Ammon's horn (tissue), 1 donor: ENCODE measurements around the gene OSBPL5.

Source experiments
- DNase-seq: peaks from one replicate; pipeline ENCODE4 v3.0.0-alpha.2; 2016; ENCODE audit warnings: low spot score

Gene OSBPL5

DNA sequence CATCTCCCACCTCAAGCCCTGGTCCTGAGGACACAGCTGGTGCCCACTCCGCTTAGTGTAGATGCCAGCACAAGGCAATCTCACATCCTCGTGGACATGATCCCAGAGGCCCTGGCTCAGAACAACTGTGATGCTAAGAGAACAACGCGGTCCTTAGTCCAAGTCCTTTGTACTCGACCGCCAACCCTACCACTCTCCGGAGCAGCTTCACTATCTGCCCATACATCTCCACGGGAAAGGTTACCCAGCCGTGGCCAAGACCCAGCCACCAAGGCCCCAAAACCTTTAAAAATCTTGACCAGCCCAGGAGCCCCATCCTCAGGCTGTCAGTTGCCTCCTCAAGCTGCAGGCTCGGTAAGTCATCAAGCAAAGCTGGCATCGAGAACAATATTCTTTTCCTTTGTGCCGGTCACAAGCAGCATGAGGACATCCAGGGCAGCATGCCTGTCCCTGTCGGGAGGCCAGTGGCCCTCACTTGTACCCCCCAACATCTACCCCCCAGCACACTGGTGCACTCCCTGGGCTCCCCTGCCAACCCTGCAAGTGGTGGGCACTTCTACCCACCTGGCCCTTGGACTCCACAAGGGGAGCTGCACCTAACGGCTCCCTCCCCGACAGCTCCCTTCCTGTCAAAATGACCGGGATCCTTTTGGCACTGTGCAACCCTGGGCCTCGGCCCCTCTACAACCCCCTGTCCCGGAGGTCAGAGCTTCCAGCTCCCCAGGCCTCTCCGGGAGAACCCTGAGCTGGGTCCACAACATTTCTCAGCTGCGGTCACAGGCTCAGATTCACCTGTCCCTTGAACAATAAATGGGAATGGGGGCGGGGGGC lies 2.5 kb downstream of the OSBPL5 start:
- DNase-seq = peak; percentile 74

DNA sequence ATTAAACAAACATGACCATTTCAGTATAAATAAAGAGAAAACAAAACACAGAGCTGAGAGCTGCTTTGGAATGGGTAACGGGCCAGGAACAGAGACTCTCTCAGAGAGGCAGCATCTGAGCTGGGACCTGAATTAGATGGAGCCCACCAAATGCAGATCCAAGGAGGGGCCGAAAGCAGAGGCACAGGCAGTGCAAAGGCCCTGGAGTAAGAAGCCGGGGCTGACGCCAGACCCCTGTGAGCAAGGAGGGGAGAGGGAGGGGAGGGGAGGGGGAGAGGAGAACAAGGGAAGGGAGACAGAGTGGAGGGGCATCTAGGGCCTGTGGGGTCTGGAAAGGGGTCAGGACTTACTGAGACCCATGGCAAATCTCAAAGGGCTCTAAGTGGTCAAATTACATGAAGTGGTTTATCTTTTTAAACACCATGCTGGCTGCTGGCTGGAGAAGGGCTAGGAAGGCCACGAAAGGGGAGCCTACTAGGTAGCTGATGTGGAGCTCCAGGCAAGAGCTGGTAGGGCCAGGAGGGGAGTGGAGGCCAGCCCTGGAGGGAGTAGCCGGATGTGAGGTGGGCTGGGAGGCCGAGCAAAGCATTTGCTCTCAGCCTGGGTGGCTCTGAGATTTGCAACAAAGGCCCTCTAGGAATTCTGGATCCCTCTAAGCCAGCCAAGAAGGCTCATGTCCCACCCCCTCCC lies 3.2 kb downstream of the OSBPL5 start:
- DNase-seq = no peak

DNA sequence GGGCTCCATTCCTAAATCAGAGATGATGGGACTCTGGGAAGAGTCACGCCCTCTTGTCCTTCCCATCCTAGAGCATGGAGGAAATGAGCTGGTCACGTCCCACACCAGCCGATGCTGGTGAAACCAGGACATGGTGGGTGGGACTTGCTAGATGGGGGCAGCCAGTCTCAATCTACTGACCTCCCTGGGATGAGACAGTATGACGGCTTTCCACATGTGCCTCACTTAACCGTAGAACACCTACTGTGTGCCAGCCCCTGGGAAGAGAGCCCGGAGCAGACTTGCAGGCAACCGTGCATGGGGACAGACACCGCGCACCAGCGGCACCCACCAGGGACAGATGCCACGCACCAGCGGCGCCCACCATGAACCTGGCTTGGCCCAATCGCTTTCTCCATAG lies 3.8 kb downstream of the OSBPL5 start:
- DNase-seq = no peak

GRCh38 chr11:3160252-3161031 lies 4.7 kb downstream of the OSBPL5 start:
- peak; percentile 95 for DNase-seq

- DNase-seq = no peak
These were observed 5.6 kb downstream of the OSBPL5 start for GRCh38 chr11:3159296-3160190.

- no peak for DNase-seq
These were observed 6.3 kb downstream of the OSBPL5 start for GRCh38 chr11:3158821-3159220.

DNA sequence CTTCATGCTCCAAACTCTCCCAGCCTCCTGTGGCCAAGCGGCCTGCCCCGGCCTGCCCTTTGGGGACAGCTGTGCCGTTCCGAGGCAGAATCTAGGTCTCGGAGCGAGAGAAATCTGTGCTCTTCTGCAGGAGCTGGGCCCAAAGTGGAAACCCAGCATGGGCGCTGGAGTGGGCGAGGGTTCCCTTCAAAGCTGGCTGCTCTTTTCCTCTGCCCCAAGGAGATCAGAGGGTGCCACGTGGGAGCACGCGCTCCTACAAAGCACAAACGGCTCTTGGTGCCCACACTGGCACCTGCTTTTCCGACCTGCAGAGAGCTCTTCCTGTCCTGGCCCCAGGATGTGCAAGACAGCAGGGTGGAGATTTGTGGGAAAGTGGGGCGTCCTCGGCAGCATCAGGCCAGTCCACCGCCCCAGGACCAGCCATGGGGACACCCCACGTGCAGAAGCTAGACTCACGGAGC lies 6.9 kb downstream of the OSBPL5 start:
- no peak for DNase-seq

DNA sequence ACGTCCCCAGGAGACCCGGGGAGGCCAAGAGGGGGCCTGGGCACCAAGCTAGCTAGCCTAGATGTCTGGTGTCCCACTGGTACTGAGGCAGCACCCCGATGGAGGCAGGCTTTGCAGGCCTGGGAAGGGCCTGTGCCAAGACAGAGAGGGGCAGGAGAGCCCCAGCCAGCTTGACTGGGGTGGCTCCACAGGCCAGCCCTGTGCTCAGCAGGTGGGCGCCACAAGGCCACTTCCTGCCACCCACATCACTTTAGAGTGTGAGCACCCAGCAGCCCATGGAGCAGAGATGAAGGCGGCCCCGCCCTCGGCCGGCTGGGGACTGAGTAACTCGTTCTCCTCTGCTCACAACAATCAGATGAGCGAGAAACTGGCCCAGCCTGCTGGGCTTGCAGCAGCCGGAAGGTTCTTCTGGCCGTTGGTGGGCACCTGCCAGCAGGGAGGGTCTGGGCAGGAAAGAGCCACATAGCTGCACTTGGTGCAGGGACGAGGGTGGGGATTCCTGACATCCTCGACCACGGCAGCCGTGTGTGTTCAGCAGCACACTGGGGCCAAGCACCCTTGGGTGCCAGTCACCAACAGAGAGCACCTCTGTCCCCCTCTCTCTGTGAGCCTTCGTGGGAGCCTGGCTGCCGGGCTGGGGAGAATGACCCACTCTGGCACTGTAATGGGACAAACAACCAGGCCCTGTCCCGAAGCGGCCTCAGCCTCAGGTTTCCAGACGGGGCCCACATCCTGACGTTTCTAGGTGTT lies 7.6 kb downstream of the OSBPL5 start:
- DNase-seq = no peak

DNA sequence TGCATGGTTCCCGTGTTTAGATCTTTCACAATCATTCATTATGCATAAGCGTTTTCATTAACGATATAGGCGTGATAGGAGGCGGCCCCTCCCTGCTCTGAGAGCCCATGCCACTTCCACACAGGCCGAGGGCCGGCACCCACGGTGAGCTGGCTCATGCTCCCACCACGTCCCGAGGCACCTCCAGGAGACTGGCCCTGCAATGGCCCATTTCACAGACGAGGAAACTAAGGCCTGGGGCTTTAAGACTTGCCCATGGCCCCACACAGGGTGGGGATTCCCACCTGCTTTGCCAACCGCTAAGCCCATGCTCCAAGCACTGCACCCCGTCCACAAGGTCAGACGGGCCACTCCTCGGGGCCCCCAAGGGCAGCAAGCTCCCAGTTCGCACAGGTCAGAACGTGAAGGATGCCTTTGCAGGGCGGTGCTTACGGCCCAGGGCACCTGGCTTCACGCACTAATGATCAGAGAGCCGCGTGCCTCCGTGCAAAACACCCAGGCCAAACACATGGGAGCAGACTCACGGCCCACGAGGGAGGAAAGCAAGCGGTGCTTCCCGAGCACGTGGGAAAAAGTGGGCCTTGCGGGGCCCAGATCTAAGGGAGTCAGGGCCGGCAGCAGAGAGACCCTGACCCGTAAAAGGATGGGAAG lies 8.3 kb downstream of the OSBPL5 start:
- no peak for DNase-seq

GRCh38 chr11:3156282-3156660 lies 8.8 kb downstream of the OSBPL5 start:
- DNase-seq = no peak

DNA sequence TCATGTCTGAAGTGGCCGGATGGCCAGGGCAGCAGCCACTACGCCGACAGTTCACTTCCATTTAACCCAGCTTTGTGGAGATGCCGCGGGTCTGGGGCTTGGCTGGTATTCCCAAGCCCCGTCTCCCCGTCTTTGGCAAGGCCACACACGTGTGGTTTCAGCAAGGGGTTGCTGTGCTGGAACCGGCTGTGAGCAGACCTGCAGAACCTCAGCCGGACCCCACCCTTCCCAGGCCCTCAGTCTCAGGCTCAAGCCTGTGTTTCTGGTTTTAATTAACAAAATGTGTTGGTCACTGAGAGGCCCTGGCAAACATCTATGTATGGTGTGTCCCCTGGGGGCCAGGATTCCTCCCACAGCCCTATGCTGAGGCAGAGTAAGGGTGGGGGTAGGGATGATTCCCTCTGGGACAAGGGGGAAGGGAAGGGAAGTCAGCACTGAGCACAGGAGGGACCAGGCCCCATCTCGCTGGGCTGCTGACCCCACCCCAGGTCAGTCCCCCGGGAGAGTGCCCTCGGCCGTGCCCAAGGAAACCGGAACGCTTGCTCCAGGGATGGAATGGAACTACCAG lies 9.3 kb downstream of the OSBPL5 start:
- no peak for DNase-seq

DNA sequence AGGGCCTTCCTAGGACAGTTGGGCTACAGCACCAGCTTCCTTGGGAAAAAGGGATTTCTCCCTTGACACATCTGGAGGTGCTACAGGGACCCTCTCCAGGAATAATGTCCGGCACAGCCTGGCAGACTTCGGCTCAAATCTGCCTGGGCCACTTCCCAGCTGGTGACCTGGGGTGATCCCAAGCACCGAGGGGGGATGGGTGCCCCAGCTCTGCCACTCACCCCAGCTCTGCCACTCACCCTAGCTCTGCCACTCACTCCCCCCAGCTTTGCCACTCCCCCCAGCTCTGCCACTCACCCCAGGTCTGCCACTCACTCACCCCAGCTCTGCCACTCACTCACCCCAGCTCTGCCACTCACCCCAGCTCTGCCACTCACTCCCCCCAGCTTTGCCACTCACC lies 9.9 kb downstream of the OSBPL5 start:
- no peak for DNase-seq

DNA sequence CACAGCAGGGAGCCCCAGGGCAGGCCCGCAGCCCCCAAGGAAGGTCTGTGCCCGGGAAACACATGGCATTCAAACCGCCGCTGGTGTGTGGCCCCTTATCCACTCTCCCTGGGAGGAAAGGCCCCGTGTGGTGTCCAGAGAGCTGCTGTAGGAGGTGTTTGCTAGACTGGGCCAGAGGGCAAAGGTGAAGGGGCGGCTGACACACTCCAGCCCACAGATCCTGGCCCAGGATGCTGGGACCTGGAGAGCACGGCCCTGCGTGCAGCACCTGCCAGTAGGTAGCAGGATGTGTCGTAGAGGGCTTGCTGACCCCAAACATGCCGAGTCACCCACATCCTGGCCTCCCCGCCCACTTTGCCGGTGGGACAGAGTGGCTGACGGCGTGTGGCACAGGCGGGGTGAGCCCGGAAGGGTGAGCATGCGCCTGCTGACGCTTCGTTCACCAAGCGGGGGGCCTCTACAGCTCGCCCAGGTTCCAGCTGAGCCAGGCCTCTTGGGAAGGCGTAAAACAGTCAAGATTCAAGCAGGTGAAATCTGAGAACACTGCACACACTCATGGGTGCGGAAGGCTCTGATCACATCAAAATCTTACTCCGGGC lies 11.0 kb downstream of the OSBPL5 start:
- no peak for DNase-seq

DNA sequence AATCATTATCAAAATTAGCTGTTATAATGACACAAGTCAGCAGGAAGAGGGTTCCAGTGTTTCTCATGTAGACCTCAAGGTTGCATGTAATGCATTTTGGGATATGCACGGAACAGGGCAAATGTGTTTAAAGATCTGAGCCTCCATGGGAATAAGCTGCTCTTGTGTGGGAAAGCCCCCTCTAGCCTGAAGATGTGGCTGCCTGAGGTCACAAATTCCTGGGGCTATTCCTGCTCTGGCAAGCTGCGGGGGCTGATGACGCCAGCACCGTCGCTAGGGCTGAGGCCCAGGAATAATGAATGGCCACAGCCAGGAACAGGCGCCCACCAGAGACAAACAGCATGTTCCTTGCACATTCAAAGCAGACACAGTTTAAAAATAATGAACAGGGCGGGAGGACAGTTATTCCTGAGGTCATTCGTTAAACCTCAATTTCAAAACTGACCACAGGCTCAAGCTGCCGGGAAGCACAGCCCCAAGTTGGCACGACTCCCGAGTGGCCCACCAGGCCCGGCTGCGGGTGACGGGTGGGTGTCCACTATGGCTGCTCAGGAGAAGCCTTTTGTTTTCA lies 11.7 kb downstream of the OSBPL5 start:
- peak; percentile 52 for DNase-seq

DNA sequence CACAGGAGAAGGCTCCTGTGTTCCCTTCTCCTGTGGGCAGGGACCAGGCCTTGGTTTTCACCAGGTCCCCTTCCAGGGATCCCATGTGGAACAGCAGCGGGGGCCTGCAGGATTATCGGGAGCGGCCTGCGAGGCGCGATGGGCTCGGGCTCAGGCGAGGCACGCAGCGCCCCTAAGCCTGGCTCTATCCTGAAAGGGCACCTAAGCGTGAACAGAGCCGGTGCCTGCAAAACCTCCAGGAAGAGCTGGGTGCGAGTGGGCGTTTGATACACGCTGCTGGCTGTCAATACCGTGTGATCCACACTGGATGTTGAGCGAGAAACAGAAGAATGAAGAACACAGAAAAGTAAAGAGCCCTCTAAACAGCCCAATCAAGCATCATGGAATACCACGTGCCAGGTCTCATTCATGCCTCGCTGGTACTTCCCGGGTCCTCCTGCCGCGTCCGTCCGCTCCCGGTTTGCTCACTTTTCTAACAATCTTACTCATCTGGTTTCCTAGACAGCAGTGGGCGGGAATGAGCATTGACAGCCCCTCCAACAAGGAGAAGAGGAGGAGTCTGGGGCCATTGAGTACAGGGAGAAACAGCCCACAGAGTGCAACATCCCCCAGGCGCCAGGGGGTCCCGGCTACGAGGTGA lies 12.5 kb downstream of the OSBPL5 start:
- DNase-seq = peak; percentile 24

- DNase-seq = no peak
These were observed 14.4 kb downstream of the OSBPL5 start for GRCh38 chr11:3150726-3151125.

DNA sequence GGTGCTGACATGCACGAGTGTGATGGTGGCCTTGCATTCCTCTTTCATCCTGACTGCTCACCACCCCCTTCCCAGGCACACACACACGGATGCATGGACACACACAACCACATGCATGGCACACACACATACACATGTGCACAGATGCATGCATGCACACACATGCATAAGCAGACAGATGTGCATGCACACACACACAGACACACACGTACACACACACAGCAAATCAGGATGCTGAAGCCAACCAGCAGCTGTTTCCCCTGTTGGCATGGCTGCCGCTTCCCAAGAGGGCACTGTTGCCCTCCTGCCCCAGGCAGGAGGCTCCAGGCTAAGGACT lies 15.3 kb downstream of the OSBPL5 start:
- no peak for DNase-seq

DNA sequence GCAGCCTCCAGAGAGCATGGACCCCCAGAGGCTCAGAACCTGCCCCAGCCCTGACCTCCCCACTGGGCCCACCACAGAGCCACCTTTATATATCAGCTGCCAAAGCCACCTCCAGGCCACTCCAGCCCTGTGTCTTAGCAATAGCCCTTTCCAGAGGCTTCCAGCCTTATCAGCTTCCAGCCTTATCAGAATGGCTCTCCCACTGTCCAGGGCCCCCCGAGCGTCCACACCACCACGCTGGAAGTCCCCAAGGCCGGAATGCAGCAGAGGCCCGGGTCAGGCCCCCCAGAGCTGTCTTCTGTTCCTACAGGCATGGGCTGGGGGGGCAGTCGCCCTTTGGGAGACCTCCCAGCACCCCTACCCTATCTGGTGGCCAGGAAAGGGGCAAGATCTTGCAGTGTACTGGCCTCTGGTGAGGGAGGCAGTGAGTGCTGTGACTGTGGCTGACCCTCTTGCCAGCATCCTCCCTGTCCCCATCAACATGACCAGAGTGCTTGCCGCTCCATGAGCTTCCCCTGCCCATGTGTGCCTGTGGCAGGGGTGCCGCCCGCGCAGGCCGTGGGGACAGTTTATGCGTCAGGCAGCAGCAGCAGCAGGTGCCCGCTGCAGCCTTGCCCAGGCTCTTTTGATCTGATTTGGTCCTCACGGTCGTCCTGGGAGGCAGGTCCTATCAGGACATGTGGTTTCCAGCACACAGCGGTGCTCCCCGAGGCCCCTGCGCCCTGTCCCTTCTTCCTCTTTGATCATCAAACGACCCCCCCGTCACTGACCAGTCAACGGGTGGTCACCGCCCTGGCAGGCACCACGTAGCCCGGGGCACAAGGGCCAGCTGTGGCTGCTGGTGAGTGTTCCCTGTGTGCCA lies 15.9 kb downstream of the OSBPL5 start:
- DNase-seq = no peak
